ENCODE measurements around the gene LRRN2. TPM values are rescaled to one million over a fixed set of nuclear protein-coding genes. Genes with fewer than 3 reads are reported as not detected.

LRRN2 gene
- total RNA-seq, 5 donors from 2014 or later (not counting 1 experiment from before 2014, with no cell fraction given), result 0.03 TPM; not detected in 4

DNA sequence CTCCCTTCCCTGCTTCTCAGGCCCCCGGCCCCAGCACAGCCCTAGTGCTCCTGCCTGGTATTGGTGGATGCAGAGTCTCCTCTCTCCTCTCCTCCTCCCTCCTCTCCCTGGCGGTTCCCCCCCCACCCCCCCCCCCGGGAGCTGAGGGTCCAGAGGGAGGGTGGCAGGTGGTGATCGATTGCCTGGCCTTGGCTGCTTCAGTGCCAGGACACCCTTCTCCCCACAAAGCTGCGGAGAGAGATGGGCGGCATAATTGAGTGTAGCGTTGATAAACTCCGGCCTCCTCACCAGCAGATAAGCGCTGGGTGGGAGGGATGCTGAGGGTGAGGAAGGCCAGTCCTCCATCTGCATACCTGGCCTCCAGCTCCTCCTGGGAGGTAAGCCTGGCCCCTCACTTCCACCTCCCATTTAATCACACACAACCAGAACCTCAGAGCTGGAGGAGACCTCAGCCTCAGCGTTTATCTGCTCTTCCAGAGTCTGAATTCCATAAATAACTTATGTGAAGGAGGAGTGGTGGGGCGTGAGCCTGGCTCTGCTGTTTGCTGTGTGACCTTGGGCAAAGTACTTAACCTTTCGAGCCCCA is 60.8 kb downstream of the LRRN2 start:
- peaks cover 4 to 7% of the 10 kb centered on the region in 2 donors for H3K27me3 Mint-ChIP-seq
- ChIA-PET CTCF (interaction anchor here in 1 of 2 donors (1.1 kb wide), 1 partner anchor 58 kb away, joined by 3 read pairs; no protein-coding TSS in a partner anchor), POLR2A (no interaction called here)
- no peak overlapping the region for H3K4me3 Mint-ChIP-seq
- DNase-seq (no peak), ATAC-seq (replicated peaks in 1 of 4) (no peak)
- no peaks in the 10 kb centered on the region for H3K4me1 Mint-ChIP-seq
- no peaks in the 10 kb centered on the region for H3K9me3 Mint-ChIP-seq
- Histone ChIP-seq H3K4me1 (ENCODE audit: control insufficient read depth in 1 of 2, extremely low read depth in 1 of 2, insufficient read depth in 2 of 2, low read length in 2 of 2) (no peaks in the 10 kb centered on the region), H3K27me3 (replicated peaks in 1 of 2; ENCODE audit: control insufficient read depth in 2 of 2, extremely low read depth in 1 of 2, insufficient read depth in 2 of 2, low read length in 1 of 2) (peaks cover 0 to 11% of the 10 kb centered on the region in 2 experiments), H3K9me3 (no peaks in the 10 kb centered on the region), H3K36me3 (ENCODE audit: control insufficient read depth in 2 of 2, extremely low read depth in 1 of 2, insufficient read depth in 1 of 2, low read length in 1 of 2) (no peaks in the 10 kb centered on the region), H3K4me3 (ENCODE audit: control insufficient read depth in 1 of 2, extremely low read depth in 1 of 2, low read length in 1 of 2) (no peak overlapping the region), H3K27ac (ENCODE audit: low read length) (no peak overlapping the region)
- WGBS (ENCODE audit: insufficient coverage), result 40% methylated on average over 1 of the region's 12 CpGs
- H3K36me3 Mint-ChIP-seq, result peaks cover 6% of the 10 kb centered on the region
- no peak overlapping the region for H3K27ac Mint-ChIP-seq

DNA sequence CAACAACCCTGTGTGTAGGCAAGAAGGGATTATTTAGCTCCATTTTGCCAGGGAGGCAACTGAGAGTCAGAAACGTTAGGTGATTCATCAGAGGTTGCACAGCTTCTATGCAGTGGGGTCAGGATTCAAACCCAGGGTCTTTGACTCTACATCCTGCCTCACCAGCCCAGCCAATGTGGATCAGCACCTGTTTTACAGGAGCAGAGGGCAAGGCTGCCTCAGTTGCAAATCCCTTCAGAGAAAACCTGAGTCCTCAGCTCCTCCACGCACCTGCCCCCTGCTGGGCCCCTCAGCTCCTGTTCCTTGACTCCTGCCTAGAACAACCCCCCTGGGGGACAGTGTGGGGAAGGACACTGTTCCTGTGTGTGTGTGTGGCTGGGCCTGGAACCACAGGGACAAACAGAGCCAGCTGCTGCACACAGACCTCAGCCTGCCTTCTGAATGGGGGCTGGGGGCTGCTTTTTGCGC is 61.6 kb downstream of the LRRN2 start:
- ChIA-PET CTCF (interaction anchor here in 1 of 2 donors (1.0 to 1.1 kb wide), 2 partner anchors 58 to 107 kb away, joined by 3 read pairs; no protein-coding TSS in a partner anchor), POLR2A (no interaction called here)
- ATAC-seq (replicated peaks in 1 of 4) (peak in 2 of 4 experiments; percentile 42 to 64), DNase-seq (peak in 20 of 35 experiments; percentile 2 to 34 (median 14))
- H3K27ac Mint-ChIP-seq, result no peak overlapping the region
- no peaks in the 10 kb centered on the region for H3K4me1 ChIP-seq (ENCODE audit: control insufficient read depth in 1 of 2, extremely low read depth in 1 of 2, insufficient read depth in 2 of 2, low read length in 2 of 2)
- H3K36me3 ChIP-seq (ENCODE audit: control insufficient read depth in 2 of 2, extremely low read depth in 1 of 2, insufficient read depth in 1 of 2, low read length in 1 of 2), result no peaks in the 10 kb centered on the region
- no peak overlapping the region for H3K27ac ChIP-seq (ENCODE audit: low read length)
- no peaks in the 10 kb centered on the region for H3K4me1 Mint-ChIP-seq
- WGBS (ENCODE audit: insufficient coverage), result 64% methylated on average over 2 of the region's 3 CpGs
- H3K36me3 Mint-ChIP-seq, result peaks cover 6% of the 10 kb centered on the region
- H3K9me3 ChIP-seq, result no peaks in the 10 kb centered on the region
- no peak overlapping the region for H3K4me3 ChIP-seq (ENCODE audit: control insufficient read depth in 1 of 2, extremely low read depth in 1 of 2, low read length in 1 of 2)
- no peaks in the 10 kb centered on the region for H3K27me3 Mint-ChIP-seq
- peaks cover 0 to 10% of the 10 kb centered on the region in 2 experiments for H3K27me3 ChIP-seq (replicated peaks in 1 of 2; ENCODE audit: control insufficient read depth in 2 of 2, extremely low read depth in 1 of 2, insufficient read depth in 2 of 2, low read length in 1 of 2)
- H3K9me3 Mint-ChIP-seq, result no peaks in the 10 kb centered on the region
- no peak overlapping the region for H3K4me3 Mint-ChIP-seq

DNA sequence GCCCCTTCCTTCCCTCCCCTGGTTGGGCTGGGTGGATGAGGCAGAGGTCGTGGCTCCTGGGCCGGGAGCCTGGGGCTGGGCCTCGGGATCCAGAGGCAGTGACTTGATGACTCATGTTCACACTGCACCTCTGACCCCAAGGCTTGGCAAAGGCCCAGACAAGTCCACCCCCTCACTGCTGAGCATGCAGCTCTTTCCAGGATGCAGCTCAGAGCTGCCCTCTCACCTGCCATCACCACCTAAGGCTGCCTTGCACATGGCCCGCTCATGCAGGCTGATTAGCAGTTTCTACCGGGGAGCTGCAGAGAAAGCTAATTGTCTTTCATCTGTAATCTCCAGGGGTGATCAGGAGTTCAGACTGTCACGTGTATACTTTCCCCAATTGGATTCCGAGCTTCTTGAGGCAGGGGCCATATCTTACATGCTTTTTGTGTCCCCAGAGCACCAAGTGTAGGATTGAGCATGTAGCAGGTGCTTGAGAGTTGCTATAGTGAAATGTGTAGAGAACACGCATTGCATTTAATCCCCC is 62.1 kb downstream of the LRRN2 start:
- 66% methylated on average over 6 of the region's 8 CpGs for WGBS (ENCODE audit: insufficient coverage)
- no peaks in the 10 kb centered on the region for H3K4me1 Mint-ChIP-seq
- Histone ChIP-seq H3K27ac (ENCODE audit: low read length) (no peak overlapping the region), H3K36me3 (ENCODE audit: control insufficient read depth in 2 of 2, extremely low read depth in 1 of 2, insufficient read depth in 1 of 2, low read length in 1 of 2) (no peaks in the 10 kb centered on the region), H3K4me1 (ENCODE audit: control insufficient read depth in 1 of 2, extremely low read depth in 1 of 2, insufficient read depth in 2 of 2, low read length in 2 of 2) (no peaks in the 10 kb centered on the region), H3K27me3 (replicated peaks in 1 of 2; ENCODE audit: control insufficient read depth in 2 of 2, extremely low read depth in 1 of 2, insufficient read depth in 2 of 2, low read length in 1 of 2) (peaks cover 0 to 5% of the 10 kb centered on the region in 2 experiments), H3K4me3 (ENCODE audit: control insufficient read depth in 1 of 2, extremely low read depth in 1 of 2, low read length in 1 of 2) (no peak overlapping the region), H3K9me3 (no peaks in the 10 kb centered on the region)
- DNase-seq (no peak), ATAC-seq (replicated peaks in 1 of 4) (no peak)
- H3K27ac Mint-ChIP-seq, result no peak overlapping the region
- H3K36me3 Mint-ChIP-seq, result peaks cover 6% of the 10 kb centered on the region
- H3K9me3 Mint-ChIP-seq, result no peaks in the 10 kb centered on the region
- no peaks in the 10 kb centered on the region for H3K27me3 Mint-ChIP-seq
- POLR2A ChIA-PET, result interaction anchor here in 1 of 2 donors (0.5 kb wide), 1 partner anchor 1191 kb away, joined by 3 read pairs; no protein-coding TSS in a partner anchor
- CTCF ChIA-PET, result interaction anchor here in 1 of 2 donors (1.0 to 1.1 kb wide), 2 partner anchors 57 to 107 kb away, joined by 3 read pairs; no protein-coding TSS in a partner anchor
- no peak overlapping the region for H3K4me3 Mint-ChIP-seq

DNA sequence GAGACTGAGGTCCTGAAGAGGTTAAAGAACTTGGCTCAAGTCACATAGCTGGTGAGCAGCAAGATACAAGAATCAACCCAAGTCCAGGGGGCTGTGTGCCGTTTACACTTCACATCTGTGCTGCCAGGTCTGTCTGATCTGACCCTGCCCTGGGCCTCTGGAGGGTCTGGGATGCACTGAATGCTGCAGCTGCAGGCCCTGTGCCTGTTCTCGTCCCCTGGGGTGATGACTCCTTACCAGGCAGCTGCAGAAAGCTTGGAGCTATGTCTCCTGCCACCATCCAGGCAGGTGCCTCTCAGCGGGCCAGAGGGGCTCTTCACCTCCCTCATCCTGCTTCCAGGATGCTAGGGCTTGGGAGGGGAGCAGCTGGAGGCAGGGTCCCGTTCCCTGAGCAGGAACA is 63.5 kb downstream of the LRRN2 start:
- POLR2A ChIA-PET, result interaction anchor here in 1 of 2 donors (0.5 to 0.6 kb wide), 2 partner anchors 36 to 170 kb away, joined by 3 to 5 read pairs; no protein-coding TSS in a partner anchor
- no peak for ATAC-seq (replicated peaks in 1 of 4)

DNA sequence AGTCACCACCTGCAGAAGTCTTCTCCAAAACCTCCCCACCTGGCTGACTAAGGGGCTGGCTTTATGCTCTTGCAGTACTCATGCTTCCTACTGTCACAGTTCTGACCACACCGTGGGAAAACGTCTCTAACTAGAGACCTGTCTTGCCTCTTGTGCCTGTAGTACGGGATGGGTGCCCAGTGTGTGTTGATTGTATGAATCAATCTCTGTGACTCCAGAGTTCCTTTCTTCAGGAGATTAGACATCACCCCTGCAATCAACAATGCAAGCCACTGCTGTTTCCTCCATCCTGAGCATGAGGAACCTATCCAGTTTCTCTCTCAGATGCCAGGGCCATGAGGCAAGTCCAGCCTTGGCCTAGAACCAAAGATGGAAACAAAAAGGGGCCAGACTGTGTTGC is 64.1 kb downstream of the LRRN2 start:
- Histone ChIP-seq H3K4me3 (ENCODE audit: control insufficient read depth in 1 of 2, extremely low read depth in 1 of 2, low read length in 1 of 2) (no peak overlapping the region), H3K27me3 (replicated peaks in 1 of 2; ENCODE audit: control insufficient read depth in 2 of 2, extremely low read depth in 1 of 2, insufficient read depth in 2 of 2, low read length in 1 of 2) (no peaks in the 10 kb centered on the region), H3K9me3 (no peaks in the 10 kb centered on the region), H3K4me1 (ENCODE audit: control insufficient read depth in 1 of 2, extremely low read depth in 1 of 2, insufficient read depth in 2 of 2, low read length in 2 of 2) (no peaks in the 10 kb centered on the region), H3K36me3 (ENCODE audit: control insufficient read depth in 2 of 2, extremely low read depth in 1 of 2, insufficient read depth in 1 of 2, low read length in 1 of 2) (no peaks in the 10 kb centered on the region), H3K27ac (ENCODE audit: low read length) (no peak overlapping the region)
- Mint-ChIP-seq H3K36me3 (peaks cover 11% of the 10 kb centered on the region), H3K27ac (no peak overlapping the region), H3K4me1 (no peaks in the 10 kb centered on the region), H3K27me3 (no peaks in the 10 kb centered on the region), H3K4me3 (no peak overlapping the region), H3K9me3 (no peaks in the 10 kb centered on the region)
- WGBS (ENCODE audit: insufficient coverage), result no CpG with 5 or more reads among the region's 3 CpGs
- ChIA-PET POLR2A (no interaction called here), CTCF (no interaction called here)
- DNase-seq, result no peak
- ATAC-seq (replicated peaks in 1 of 4), result no peak

More for the DNA sequence above, 63.5 kb downstream of the LRRN2 start:
- no peak overlapping the region for H3K27ac ChIP-seq (ENCODE audit: low read length)
- H3K4me1 Mint-ChIP-seq, result no peaks in the 10 kb centered on the region
- H3K4me3 ChIP-seq (ENCODE audit: control insufficient read depth in 1 of 2, extremely low read depth in 1 of 2, low read length in 1 of 2), result no peak overlapping the region
- H3K27me3 Mint-ChIP-seq, result no peaks in the 10 kb centered on the region
- no peak overlapping the region for H3K4me3 Mint-ChIP-seq
- no peaks in the 10 kb centered on the region for H3K9me3 ChIP-seq
- H3K9me3 Mint-ChIP-seq, result no peaks in the 10 kb centered on the region
- no peak overlapping the region for H3K27ac Mint-ChIP-seq
- CTCF ChIA-PET, result no interaction called here
- peaks cover 6% of the 10 kb centered on the region for H3K36me3 Mint-ChIP-seq
- no peaks in the 10 kb centered on the region for H3K27me3 ChIP-seq (replicated peaks in 1 of 2; ENCODE audit: control insufficient read depth in 2 of 2, extremely low read depth in 1 of 2, insufficient read depth in 2 of 2, low read length in 1 of 2)
- DNase-seq, result no peak
- 100% methylated on average over 1 of the region's 4 CpGs for WGBS (ENCODE audit: insufficient coverage)
- H3K4me1 ChIP-seq (ENCODE audit: control insufficient read depth in 1 of 2, extremely low read depth in 1 of 2, insufficient read depth in 2 of 2, low read length in 2 of 2), result no peaks in the 10 kb centered on the region
- H3K36me3 ChIP-seq (ENCODE audit: control insufficient read depth in 2 of 2, extremely low read depth in 1 of 2, insufficient read depth in 1 of 2, low read length in 1 of 2), result no peaks in the 10 kb centered on the region

DNA sequence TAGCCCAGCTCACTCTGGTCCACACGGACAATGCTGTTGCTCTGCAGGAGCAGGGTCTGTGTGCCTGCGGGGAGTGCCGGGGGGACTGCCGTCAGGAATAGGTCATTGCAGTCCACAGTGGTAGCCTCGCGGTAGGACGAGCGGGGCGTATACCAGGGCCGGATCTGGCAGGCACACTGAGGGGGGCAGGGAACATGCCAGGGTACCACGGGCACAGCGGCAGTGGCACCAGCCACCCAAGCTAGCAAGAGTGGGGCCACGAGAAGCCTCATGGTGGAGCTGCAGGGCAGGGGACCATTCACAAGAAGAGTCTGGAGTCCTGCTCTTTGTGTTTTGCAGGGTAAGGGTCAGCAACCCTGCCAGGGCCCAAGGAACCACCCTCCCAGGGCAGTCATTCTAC is 65.8 kb downstream of the LRRN2 start:
- no peak overlapping the region for H3K27ac ChIP-seq (ENCODE audit: low read length)
- H3K36me3 ChIP-seq (ENCODE audit: control insufficient read depth in 2 of 2, extremely low read depth in 1 of 2, insufficient read depth in 1 of 2, low read length in 1 of 2), result peaks cover 0 to 4% of the 10 kb centered on the region in 2 donors
- H3K9me3 ChIP-seq, result no peaks in the 10 kb centered on the region
- H3K4me3 ChIP-seq (ENCODE audit: control insufficient read depth in 1 of 2, extremely low read depth in 1 of 2, low read length in 1 of 2), result no peak overlapping the region
- POLR2A ChIA-PET, result no interaction called here
- ATAC-seq (replicated peaks in 1 of 4) (no peak), DNase-seq (no peak)
- no peaks in the 10 kb centered on the region for H3K9me3 Mint-ChIP-seq
- H3K27ac Mint-ChIP-seq, result no peak overlapping the region
- no peaks in the 10 kb centered on the region for H3K27me3 Mint-ChIP-seq
- H3K36me3 Mint-ChIP-seq, result peaks cover 13% of the 10 kb centered on the region
- WGBS (ENCODE audit: insufficient coverage), result 90% methylated on average over 13 of the region's 13 CpGs
- H3K4me1 ChIP-seq (ENCODE audit: control insufficient read depth in 1 of 2, extremely low read depth in 1 of 2, insufficient read depth in 2 of 2, low read length in 2 of 2), result no peaks in the 10 kb centered on the region
- CTCF ChIA-PET, result no interaction called here
- peaks cover 0 to 2% of the 10 kb centered on the region in 2 experiments for H3K27me3 ChIP-seq (replicated peaks in 1 of 2; ENCODE audit: control insufficient read depth in 2 of 2, extremely low read depth in 1 of 2, insufficient read depth in 2 of 2, low read length in 1 of 2)
- H3K4me1 Mint-ChIP-seq, result no peaks in the 10 kb centered on the region
- H3K4me3 Mint-ChIP-seq, result no peak overlapping the region

Measured in T-cell (primary cell).